DND-41 (cell line): ENCODE results near the gene XNDC1N.
"Not testable (repeated sequence)": the region's sequence is repeated elsewhere in the genome, so short reads cannot be mapped to it uniquely, and the experiment has no call there.

Experiments
- EZH2 ChIP-seq: IDR thresholded peaks from 3 replicates; pipeline ENCODE4 v1.6.1; 2012; ENCODE audit warnings: borderline replicate concordance, low read depth, mild to moderate bottlenecking, moderate library complexity, low read length, inconsistent platforms; ENCODE audit not compliant: severe bottlenecking
- TF ChIP-seq, protein P1 (sequence below): IDR thresholded peaks from 2 replicates; pipeline ENCODE4 v1.5.1; 2012; ENCODE audit warnings: borderline replicate concordance, low read length, moderate library complexity, mild to moderate bottlenecking; ENCODE audit not compliant: poor library complexity, severe bottlenecking; ENCODE audit errors: extremely low read depth

DNA sequence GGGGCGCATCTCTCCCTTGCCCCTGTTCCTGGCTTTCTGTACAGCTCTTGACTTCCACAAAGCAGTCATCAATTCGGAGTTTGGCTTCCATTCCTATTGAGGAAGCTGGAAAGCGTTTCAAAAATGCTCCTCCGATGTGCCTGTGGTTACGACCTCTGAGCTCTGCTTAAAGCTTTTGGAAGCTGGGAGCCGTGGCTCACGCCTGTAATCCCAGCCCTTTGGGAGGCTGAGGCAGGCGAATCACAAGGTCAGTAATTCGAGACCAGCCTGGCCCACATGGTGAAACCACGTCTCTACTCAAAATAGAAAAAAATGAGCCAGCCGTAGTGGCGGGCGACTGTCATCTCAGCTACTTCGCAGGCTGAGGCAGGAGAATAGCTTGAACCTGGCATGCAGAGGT is 27.3 kb downstream of the XNDC1N start:
- TF ChIP-seq, protein P1, sequence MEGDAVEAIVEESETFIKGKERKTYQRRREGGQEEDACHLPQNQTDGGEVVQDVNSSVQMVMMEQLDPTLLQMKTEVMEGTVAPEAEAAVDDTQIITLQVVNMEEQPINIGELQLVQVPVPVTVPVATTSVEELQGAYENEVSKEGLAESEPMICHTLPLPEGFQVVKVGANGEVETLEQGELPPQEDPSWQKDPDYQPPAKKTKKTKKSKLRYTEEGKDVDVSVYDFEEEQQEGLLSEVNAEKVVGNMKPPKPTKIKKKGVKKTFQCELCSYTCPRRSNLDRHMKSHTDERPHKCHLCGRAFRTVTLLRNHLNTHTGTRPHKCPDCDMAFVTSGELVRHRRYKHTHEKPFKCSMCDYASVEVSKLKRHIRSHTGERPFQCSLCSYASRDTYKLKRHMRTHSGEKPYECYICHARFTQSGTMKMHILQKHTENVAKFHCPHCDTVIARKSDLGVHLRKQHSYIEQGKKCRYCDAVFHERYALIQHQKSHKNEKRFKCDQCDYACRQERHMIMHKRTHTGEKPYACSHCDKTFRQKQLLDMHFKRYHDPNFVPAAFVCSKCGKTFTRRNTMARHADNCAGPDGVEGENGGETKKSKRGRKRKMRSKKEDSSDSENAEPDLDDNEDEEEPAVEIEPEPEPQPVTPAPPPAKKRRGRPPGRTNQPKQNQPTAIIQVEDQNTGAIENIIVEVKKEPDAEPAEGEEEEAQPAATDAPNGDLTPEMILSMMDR: not testable (repeated sequence)
- not testable (repeated sequence) for TF ChIP-seq EZH2
